GM18951 (cell line): ENCODE data around the gene ITCH.
"Not testable (repeated sequence)": the region's sequence is repeated elsewhere in the genome, so short reads cannot be mapped to it uniquely, and the experiment has no call there.

ENCODE experiments used
- POLR2A ChIP-seq: IDR thresholded peaks from 4 replicates; pipeline ENCODE4 v1.6.1; 2011; ENCODE audit warnings: mild to moderate bottlenecking; ENCODE audit not compliant: insufficient read length, insufficient read depth; ENCODE audit errors: extremely low read depth
- in situ Hi-C: fragments of 300-500 bp; cut with MboI; formaldehyde crosslinking; loops from one replicate; pipeline ENCODE4 v1.12.0; 2022; ENCODE audit warnings: low sequenced_read_pairs, mixed read lengths, inconsistent platforms; ENCODE audit not compliant: unreplicated experiment

ITCH gene

GRCh38 chr20:34363062-34363464 lies at the start of gene ITCH:
ITCH (plus strand) TSS chr20:34363273; CDS start chr20:34393812, 30,539 bp downstream.
- in situ Hi-C loops = no loop called here
- peak; percentile 89 for TF ChIP-seq POLR2A

GRCh38 chr20:34315236-34315635 lies 47.8 kb upstream of the ITCH start:
- in situ Hi-C loops = loop anchor here (10.0 to 25.0 kb wide), 3 partner anchors 140 to 447 kb away; partner anchors contain the start of gene DYNLRB1
- TF ChIP-seq POLR2A = no peak

GRCh38 chr20:34316196-34316814 lies 46.8 kb upstream of the ITCH start:
- in situ Hi-C loops = loop anchor here (10.0 to 25.0 kb wide), 3 partner anchors 138 to 446 kb away; partner anchors contain the start of gene DYNLRB1
- no peak for TF ChIP-seq POLR2A

GRCh38 chr20:34318609-34319443 lies 44.2 kb upstream of the ITCH start:
- in situ Hi-C loops = loop anchor here (10.0 to 25.0 kb wide), 3 partner anchors 136 to 443 kb away; partner anchors contain the start of gene DYNLRB1
- TF ChIP-seq POLR2A = no peak

GRCh38 chr20:34320861-34321260 lies 42.2 kb upstream of the ITCH start:
- in situ Hi-C loops = loop anchor here (25.0 kb wide), 1 partner anchor 441 kb away; no protein-coding TSS in a partner anchor
- TF ChIP-seq POLR2A = no peak

GRCh38 chr20:34322267-34323105 lies 40.6 kb upstream of the ITCH start:
- TF ChIP-seq POLR2A = no peak
- in situ Hi-C loops = loop anchor here (25.0 kb wide), 1 partner anchor 440 kb away; no protein-coding TSS in a partner anchor

GRCh38 chr20:34324541-34324940 lies 38.5 kb upstream of the ITCH start:
- no peak for TF ChIP-seq POLR2A
- in situ Hi-C loops = loop anchor here (25.0 kb wide), 1 partner anchor 438 kb away; no protein-coding TSS in a partner anchor

GRCh38 chr20:34328207-34328606 lies 34.9 kb upstream of the ITCH start:
- in situ Hi-C loops = not testable (repeated sequence)

GRCh38 chr20:34328928-34329677 lies 34.0 kb upstream of the ITCH start:
- TF ChIP-seq POLR2A = no peak
- in situ Hi-C loops = no loop called here

- in situ Hi-C loops = not testable (repeated sequence)
Measured at GRCh38 chr20:34330861-34331544, 32.1 kb upstream of the ITCH start.

- TF ChIP-seq POLR2A = no peak
- in situ Hi-C loops = no loop called here
Measured at GRCh38 chr20:34331838-34332237, 31.2 kb upstream of the ITCH start.

- in situ Hi-C loops = no loop called here
- no peak for TF ChIP-seq POLR2A
Measured at GRCh38 chr20:34332262-34332920, 30.7 kb upstream of the ITCH start.

- no peak for TF ChIP-seq POLR2A
- in situ Hi-C loops = no loop called here
Measured at GRCh38 chr20:34333786-34334185, 29.3 kb upstream of the ITCH start.
